GM12872 (cell line): ENCODE measurements around the gene ALG14.

Experiments used
- CTCF ChIP-seq: IDR thresholded peaks from 3 replicates; pipeline ENCODE4 v1.5.1; 2011; ENCODE audit warnings: low read depth, mild to moderate bottlenecking, low read length, moderate library complexity; ENCODE audit not compliant: insufficient read depth

Gene ALG14

GRCh38 chr1:94992863-94993563 is 79.7 kb downstream of the ALG14 start:
- TF ChIP-seq CTCF = no peak

DNA sequence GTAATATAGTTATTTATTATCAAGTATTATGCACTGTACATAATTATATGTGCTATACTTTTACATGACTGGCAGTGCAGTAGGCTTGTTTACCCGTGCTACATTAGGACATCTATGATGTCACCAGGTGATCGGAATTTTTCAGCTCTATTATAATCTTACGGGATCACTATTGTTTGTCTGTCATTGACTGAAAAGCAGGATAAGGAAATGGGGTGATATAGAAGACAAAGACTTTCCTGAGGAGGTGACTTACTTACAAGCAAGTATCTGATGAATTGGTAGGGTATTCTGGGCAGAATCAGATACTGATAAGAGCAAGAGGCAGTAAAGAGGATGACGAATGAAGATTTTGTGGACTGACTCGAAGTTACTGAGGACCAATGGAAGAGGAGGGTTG is 80.6 kb downstream of the ALG14 start:
- no peak for TF ChIP-seq CTCF

GRCh38 chr1:94989911-94990473 is 82.8 kb downstream of the ALG14 start:
- no peak for TF ChIP-seq CTCF

- TF ChIP-seq CTCF = no peak
Measured at GRCh38 chr1:94989398-94989797, 83.4 kb downstream of the ALG14 start.

- TF ChIP-seq CTCF = no peak
Measured at GRCh38 chr1:94988356-94988755, 84.4 kb downstream of the ALG14 start.

GRCh38 chr1:94986783-94987182 is 86.0 kb downstream of the ALG14 start:
- no peak for TF ChIP-seq CTCF

GRCh38 chr1:94983171-94983739 is 89.5 kb downstream of the ALG14 start:
- TF ChIP-seq CTCF = no peak
